ENCODE results near the gene FST. TPM values are rescaled to one million over a fixed set of nuclear protein-coding genes. Genes with fewer than 3 reads are reported as not detected.

Gene FST
- total RNA-seq, 6 donors from 2014 or later: 1.7 to 9.4 (median 3.8) TPM

DNA sequence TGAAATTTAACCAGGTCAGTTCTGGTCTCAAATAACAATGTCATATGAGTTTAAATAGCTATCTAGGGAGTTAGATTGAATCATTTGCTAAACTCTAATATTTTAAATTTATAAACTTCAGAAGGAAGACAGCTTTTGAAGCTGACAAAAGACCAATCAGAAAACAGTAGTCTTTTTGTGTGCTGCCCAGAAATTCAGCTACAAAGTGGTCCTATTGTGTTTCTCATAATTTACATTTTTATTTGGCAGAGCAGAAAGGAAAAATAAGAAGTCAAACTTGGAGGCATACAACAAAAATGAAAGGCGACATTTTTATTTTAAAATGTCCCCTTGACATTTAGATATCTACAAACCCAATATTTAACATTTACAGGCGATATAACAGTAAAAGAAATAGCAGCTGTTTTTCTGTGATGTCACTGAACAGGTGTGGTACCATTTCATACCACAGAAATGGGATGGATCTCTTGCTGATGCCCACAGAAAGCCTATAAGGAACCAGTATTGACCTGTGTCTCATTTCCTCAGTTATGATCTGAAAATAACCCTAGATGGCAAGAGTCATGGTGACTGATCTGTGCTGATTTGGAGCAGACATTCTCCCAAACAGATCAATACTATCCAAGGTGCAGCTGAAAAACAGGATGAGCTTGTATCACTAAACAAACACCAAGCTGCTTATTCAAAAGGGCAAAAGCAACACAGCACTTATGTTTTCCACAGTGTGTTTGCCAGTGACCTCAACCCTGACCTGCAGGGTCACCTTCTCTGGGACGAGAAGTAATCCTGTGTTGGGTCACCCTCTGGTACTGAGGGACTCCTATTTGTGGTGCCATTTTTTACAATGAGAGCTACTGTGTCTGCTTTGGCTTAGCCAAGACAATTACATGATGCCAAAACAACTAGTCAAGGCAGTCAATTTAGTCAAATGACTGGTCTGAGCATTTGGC lies 3.6 kb upstream of the FST start:
- ATAC-seq (ENCODE audit: low FRiP score in 2 of 2): no peak
- no peak for TF ChIP-seq EP300 (IDR thresholded peaks at IDR 0.05)
- TF ChIP-seq POLR2A (IDR thresholded peaks at IDR 0.05): no peak
- no peak for TF ChIP-seq POLR2AphosphoS5 (IDR thresholded peaks at IDR 0.05)
- TF ChIP-seq, protein P1, sequence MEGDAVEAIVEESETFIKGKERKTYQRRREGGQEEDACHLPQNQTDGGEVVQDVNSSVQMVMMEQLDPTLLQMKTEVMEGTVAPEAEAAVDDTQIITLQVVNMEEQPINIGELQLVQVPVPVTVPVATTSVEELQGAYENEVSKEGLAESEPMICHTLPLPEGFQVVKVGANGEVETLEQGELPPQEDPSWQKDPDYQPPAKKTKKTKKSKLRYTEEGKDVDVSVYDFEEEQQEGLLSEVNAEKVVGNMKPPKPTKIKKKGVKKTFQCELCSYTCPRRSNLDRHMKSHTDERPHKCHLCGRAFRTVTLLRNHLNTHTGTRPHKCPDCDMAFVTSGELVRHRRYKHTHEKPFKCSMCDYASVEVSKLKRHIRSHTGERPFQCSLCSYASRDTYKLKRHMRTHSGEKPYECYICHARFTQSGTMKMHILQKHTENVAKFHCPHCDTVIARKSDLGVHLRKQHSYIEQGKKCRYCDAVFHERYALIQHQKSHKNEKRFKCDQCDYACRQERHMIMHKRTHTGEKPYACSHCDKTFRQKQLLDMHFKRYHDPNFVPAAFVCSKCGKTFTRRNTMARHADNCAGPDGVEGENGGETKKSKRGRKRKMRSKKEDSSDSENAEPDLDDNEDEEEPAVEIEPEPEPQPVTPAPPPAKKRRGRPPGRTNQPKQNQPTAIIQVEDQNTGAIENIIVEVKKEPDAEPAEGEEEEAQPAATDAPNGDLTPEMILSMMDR (IDR thresholded peaks at IDR 0.05): no peak
- no peak overlapping the region for H3K27ac ChIP-seq
- WGBS, 2 donors: 68 to 85% methylated on average over 3 of the region's 3 CpGs
- H3K4me1 ChIP-seq: peaks cover 5 to 37% (median 20%) of the 10 kb centered on the region in 4 donors
- no peaks in the 10 kb centered on the region for H3K27me3 ChIP-seq
- H3K9me3 ChIP-seq: no peaks in the 10 kb centered on the region
- H3K4me3 ChIP-seq: no peak overlapping the region
- H3K36me3 ChIP-seq: no peaks in the 10 kb centered on the region
- DNase-seq: no peak

DNA sequence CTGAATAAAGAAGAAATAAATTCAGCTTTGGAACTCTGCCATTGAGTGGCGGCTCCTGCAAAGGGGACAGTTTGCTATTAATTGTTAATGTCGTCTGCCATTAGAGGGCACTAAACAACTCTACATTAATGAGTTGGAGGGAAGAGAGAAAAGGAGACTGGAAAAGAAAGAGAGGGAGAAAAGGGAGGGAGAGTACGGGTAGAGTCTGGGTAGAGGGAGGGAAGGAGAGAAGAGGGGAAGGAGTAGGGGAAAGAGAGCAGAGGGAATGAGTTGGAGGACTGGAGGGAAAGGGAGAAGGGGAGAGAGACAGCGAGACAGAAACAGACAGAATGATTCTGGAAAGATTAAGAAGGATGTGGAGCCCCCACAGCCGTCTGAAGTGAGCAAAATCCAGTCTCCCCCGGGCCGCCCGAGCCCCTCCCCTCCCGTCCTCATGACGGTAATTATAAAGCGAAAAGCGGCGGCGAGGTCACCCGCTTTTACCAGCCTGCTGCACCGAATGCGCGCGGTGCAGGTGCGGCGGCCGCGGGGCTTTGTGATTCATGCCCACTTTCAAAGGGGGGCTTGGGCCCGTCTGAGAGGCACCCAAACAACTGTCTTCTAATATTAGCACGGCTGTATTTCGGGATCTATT lies 1.9 kb upstream of the FST start:
- Histone ChIP-seq H3K4me1 (peaks cover 17 to 51% (median 27%) of the 10 kb centered on the region in 4 donors), H3K4me3 (peak overlapping the region; percentile 10 to 74 (median 67)), H3K36me3 (no peaks in the 10 kb centered on the region), H3K27me3 (no peaks in the 10 kb centered on the region), H3K27ac (peak overlapping the region in 1 of 4 donors; percentile 30), H3K9me3 (no peaks in the 10 kb centered on the region)
- 0% methylated on average over 20 to 26 of the region's 26 CpGs for WGBS, 2 donors
- ATAC-seq (ENCODE audit: low FRiP score in 2 of 2) (peak in 1 of 2 donors; percentile 48), DNase-seq (peak in 1 of 2 donors; percentile 72)
- TF ChIP-seq, protein P1 (IDR thresholded peaks at IDR 0.05): peak in 5 of 6 experiments; percentile 22 to 55 (median 45)
- TF ChIP-seq POLR2A (IDR thresholded peaks at IDR 0.05) (no peak), POLR2AphosphoS5 (IDR thresholded peaks at IDR 0.05) (no peak), EP300 (IDR thresholded peaks at IDR 0.05) (no peak)

DNA sequence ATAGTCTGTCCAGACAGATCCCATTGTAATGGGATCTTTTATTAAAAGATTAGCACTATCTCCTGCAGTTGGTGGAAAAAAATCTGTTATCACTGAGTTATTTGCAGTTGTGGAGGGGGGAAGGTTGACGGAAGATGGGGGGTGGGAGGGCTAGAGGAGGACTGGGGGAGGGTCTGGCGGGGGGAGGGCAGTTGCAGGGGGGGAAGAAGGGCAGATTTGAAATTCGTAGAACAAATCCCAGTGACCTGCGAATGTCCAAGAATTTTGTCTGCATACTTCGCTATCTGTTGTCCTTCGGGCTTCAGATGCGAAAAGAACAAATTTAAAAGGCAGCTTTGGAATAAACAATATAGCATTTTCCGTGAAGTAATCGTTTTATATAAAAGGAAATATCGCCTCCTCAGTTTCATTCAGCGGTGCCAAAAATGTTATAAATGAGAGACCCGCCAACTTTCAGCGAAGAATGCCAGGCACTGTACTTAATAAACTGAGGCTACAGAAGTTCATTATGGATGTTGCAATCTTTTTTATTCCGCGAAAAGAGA lies 1.3 kb upstream of the FST start:
- Histone ChIP-seq H3K27ac (peak overlapping the region in 3 of 4 donors; percentile 28 to 82 (median 71)), H3K4me3 (peak overlapping the region; percentile 62 to 74 (median 73)), H3K4me1 (peaks cover 17 to 51% (median 27%) of the 10 kb centered on the region in 4 donors), H3K27me3 (no peaks in the 10 kb centered on the region), H3K9me3 (no peaks in the 10 kb centered on the region), H3K36me3 (no peaks in the 10 kb centered on the region)
- TF ChIP-seq, protein P1 (IDR thresholded peaks at IDR 0.05): no peak
- TF ChIP-seq EP300 (IDR thresholded peaks at IDR 0.05): no peak
- TF ChIP-seq POLR2AphosphoS5 (IDR thresholded peaks at IDR 0.05): no peak
- no peak for TF ChIP-seq POLR2A (IDR thresholded peaks at IDR 0.05)
- no peak for DNase-seq
- WGBS, 2 donors: 0 to 1% methylated on average over 15 of the region's 15 CpGs
- no peak for ATAC-seq (ENCODE audit: low FRiP score in 2 of 2)

DNA sequence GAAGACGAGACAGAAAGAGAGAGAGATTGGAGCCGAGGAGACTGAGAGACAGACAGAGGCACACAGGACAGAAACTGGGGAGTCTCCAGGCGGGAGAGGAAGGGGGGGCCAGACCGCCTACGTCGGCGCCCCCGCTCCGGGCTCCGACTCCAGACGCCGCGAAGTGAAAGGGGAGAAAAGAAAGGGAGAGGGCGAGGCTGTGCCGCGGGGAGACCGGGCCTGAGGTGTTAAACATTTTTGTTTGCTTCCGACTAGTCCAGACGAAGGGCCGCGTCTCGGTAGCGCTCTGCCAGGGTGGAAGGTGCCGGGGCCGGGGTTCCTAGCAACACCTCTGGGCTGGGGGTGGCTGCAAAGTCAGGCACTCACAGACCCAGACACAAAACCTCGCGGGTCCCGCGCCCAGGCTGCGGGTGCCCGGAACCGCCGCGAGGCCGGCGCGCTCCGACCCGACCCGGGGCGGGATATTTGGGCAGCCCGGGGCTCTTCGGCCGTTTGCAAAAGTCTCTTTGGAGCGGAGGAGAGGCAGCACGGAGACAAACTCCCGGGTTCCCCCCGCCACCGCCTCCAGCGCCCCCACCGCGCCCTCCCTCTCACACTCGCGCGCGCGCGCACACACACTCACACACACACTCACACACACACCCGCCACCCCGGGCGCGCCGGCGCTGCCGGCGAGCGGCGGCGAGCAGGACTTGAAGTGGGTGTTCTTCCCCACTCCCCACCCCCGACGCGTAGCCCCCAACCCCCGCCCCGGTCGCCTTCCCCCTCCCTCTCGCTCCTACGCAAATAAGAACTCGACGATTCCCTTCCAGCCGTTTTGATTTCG lies 626 bp upstream of the FST start:
- no peaks in the 10 kb centered on the region for H3K27me3 ChIP-seq
- peak; percentile 32 to 92 for DNase-seq

More for the DNA sequence above, 626 bp upstream of the FST start:
- TF ChIP-seq EP300 (IDR thresholded peaks at IDR 0.05): no peak
- peak overlapping the region; percentile 28 to 82 (median 68) for H3K27ac ChIP-seq
- H3K4me1 ChIP-seq: peaks cover 17 to 51% (median 27%) of the 10 kb centered on the region in 4 donors
- 1% methylated on average over 39 to 58 of the region's 81 CpGs for WGBS, 2 donors
- ATAC-seq (ENCODE audit: low FRiP score in 2 of 2): peak in 1 of 2 donors; percentile 55
- H3K9me3 ChIP-seq: no peaks in the 10 kb centered on the region
- no peaks in the 10 kb centered on the region for H3K36me3 ChIP-seq
- peak overlapping the region; percentile 62 to 74 (median 73) for H3K4me3 ChIP-seq
